SJCRH30 (cell line): ENCODE measurements around the gene ARSB. TPM values are rescaled to one million over a fixed set of nuclear protein-coding genes. Genes with fewer than 3 reads are reported as not detected.
"Not testable (repeated sequence)": the region's sequence is repeated elsewhere in the genome, so short reads cannot be mapped to it uniquely, and the experiment has no call there.

Source experiments
- DNase-seq, 2 experiments: peaks; one replicate each; pipeline ENCODE4 v3.0.0-alpha.2; 2015 to 2020
- H3K27ac ChIP-seq: fragments of 250-450 bp; sonication (Bioruptor Pico); 2 replicates; pipeline ENCODE4 v1.5.1; 2020; ENCODE audit warnings: mild to moderate bottlenecking, moderate library complexity
- H3K27me3 ChIP-seq: fragments of 250-450 bp; sonication (Bioruptor Pico); 2 replicates; pipeline ENCODE4 v1.5.1; 2020; ENCODE audit warnings: mild to moderate bottlenecking, moderate library complexity
- H3K36me3 ChIP-seq: fragments of 250-450 bp; sonication (Bioruptor Pico); 2 replicates; pipeline ENCODE4 v1.5.1; 2020; ENCODE audit warnings: mild to moderate bottlenecking, moderate library complexity
- H3K4me1 ChIP-seq: fragments of 250-450 bp; sonication (Bioruptor Pico); 2 replicates; pipeline ENCODE4 v1.5.1; 2020; ENCODE audit warnings: mild to moderate bottlenecking, moderate library complexity
- H3K4me3 ChIP-seq: fragments of 250-450 bp; sonication (Bioruptor Pico); 2 replicates; pipeline ENCODE4 v1.5.1; 2020; ENCODE audit warnings: mild to moderate bottlenecking, moderate library complexity
- H3K9me3 ChIP-seq: fragments of 250-450 bp; sonication (Bioruptor Pico); replicated peaks from 2 replicates; pipeline ENCODE4 v1.5.1; 2020; ENCODE audit warnings: mild to moderate bottlenecking, moderate library complexity
- total RNA-seq: library from RNA; depleted of rRNA; stranded (reverse); fragments of >200 nt; shearing (Covaris generic); gene quantifications from 2 replicates; pipeline ENCODE4 v1.2.3, GENCODE V29; 2014

The ARSB gene
- total RNA-seq, 1 experiment from 2014 or later: 16.4 TPM

DNA sequence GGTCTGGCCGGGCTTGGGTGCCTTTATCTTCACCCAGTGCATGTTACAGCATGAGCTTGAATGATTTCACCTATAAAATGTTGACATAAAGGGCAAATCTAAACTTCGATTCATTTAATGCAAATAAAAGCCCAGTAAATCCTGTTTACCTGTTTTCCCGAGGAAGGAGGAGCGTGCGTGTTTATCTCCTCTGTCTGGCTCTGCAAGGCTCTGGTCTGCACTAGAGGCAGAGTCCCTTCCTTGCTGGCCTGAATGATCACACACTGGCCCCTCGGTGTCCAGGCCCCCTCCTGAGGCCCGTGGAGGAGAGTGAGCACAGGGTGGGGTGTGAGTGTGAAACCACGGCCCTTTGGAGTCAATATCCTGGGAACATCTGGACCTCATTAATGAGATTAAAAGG is 211.5 kb downstream of the ARSB start:
- Histone ChIP-seq H3K36me3 (no peaks in the 10 kb centered on the region), H3K27ac (no peak overlapping the region), H3K9me3 (no peaks in the 10 kb centered on the region), H3K4me1 (peaks cover 9% of the 10 kb centered on the region), H3K4me3 (no peak overlapping the region), H3K27me3 (no peaks in the 10 kb centered on the region)
- DNase-seq: no peak

DNA sequence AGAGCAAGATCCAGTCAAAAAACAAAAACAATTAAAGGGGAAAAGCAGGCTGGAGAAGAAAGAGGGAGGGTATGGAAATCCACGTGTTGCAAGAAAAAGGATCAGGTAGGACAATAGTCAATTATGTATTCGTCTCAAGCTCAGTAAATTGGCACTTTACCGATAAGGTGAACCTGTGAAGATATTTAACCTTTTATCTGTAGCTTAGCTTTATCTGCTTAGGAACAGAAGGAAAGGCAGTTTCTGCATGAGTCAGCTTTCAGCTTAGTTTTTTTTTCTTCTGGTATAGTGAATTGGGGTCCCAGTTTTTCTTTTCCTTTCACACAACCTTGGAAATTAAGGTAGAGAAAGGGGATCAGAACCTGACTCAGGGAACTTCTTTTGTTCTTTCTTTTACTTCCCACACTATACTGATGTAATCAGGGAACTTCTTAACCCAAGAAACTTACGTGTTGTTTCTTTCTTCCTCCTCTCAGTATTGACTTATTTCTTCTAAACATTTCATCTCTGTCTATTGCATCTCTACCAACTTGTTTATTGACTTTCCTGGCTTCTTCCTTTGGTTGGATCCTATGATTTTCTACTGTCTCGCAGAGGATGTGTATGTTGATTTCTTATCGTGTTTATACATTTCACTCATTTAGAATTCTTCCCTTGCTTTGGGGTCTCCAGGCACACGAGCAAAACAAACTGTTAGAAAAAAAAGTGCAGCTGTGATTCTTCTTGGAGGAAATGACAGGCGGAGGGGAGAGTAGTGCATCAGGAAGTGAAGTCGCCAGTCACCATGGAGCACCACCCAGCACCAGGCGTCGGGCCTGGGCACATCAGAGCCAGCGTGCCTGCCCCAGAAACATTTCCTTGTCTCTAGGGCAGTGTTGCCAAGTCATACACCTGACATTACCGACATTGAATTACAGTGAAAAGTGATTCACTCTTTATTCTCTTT is 213.6 kb downstream of the ARSB start:
- H3K4me1 ChIP-seq: no peaks in the 10 kb centered on the region
- no peak for DNase-seq
- no peak overlapping the region for H3K27ac ChIP-seq

DNA sequence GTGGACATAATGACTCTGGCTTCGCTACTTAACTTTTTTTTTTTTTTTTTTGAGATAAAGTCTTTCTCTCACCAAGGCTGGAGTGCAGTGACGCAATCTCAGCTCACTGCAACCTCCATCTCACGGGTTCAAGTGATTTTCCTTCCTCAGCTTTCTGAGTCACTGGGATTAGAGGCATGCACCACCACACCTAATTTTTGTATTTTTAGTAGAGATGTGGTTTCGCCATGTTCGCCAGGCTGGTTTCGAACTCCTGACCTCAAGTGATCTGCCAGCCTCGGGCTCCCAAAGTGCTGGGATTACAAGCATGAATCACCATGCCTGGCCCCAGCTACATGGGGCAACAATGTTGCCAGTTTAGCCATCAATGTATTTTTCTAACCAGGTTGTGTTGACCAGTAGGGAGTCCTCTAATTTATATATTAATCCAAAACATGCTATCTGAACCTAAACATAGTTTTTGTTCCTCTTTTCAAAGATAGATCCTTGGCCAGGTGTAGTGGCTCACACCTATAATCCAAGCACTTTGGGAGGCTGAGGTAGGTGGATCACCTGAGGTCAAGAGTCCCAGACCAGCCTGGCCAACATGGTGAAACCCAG is 216.2 kb downstream of the ARSB start:
- no peaks in the 10 kb centered on the region for H3K4me1 ChIP-seq
- no peak for DNase-seq
- no peaks in the 10 kb centered on the region for H3K27me3 ChIP-seq
- no peaks in the 10 kb centered on the region for H3K9me3 ChIP-seq
- H3K27ac ChIP-seq: no peak overlapping the region
- no peaks in the 10 kb centered on the region for H3K36me3 ChIP-seq
- no peak overlapping the region for H3K4me3 ChIP-seq

More for the DNA sequence above, 213.6 kb downstream of the ARSB start:
- H3K36me3 ChIP-seq: no peaks in the 10 kb centered on the region
- H3K27me3 ChIP-seq: no peaks in the 10 kb centered on the region
- no peak overlapping the region for H3K4me3 ChIP-seq
- H3K9me3 ChIP-seq: no peaks in the 10 kb centered on the region

DNA sequence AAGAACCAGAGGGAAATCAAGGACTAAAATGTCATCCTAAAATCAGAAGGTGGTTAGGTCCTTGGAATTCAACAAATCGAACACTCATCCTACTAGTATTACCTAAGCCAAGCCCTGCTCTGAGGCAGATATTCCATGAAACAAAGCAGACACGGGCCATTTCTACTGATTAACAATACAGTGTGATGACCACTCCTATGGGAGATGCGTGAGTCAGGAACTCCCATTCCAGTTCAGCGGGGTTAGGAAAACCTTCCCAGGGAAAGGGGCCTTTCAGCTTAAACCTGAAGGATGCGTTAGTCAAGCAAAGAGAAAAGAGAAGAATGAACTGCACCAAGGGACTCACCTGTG is 218.7 kb downstream of the ARSB start:
- Histone ChIP-seq H3K27ac (no peak overlapping the region), H3K9me3 (no peaks in the 10 kb centered on the region), H3K4me1 (0 out of 2 replicates have a peak, but pooled peaks cover 4% of the 10 kb centered on the region), H3K27me3 (no peaks in the 10 kb centered on the region), H3K36me3 (no peaks in the 10 kb centered on the region), H3K4me3 (no peak overlapping the region)
- DNase-seq: no peak

DNA sequence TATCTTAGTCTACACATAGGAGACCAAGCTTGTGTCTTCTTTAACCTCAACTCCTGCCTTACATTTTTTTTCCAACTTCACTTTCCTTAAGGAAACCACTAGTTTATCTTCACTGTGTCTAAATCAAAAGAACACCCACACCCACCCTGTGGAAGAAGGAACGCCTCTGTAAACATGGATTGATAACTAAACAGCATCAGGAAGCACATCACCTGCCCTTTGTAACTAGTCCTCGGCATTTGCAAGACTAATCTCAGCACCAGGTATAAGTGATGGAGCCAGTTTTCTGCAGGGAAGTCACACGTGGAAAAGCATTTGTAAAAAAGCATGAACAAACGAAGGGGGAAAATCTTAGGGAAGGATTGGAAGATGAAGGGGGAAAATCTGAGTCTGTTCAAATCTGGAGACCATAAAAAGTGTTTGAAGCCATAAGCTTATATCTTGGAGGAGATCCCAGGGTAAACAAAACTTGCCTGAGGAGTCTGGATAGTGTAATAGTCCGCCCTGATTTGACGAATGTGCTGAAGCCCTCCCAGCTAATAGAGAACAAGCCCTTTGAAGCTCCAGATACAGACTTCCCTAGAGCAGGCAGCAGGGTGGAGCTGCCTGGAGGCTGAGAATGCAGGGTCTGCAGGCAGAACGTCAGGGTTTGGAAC is 219.2 kb downstream of the ARSB start:
- Histone ChIP-seq H3K36me3 (no peaks in the 10 kb centered on the region), H3K4me3 (no peak overlapping the region)
- no peak for DNase-seq

DNA sequence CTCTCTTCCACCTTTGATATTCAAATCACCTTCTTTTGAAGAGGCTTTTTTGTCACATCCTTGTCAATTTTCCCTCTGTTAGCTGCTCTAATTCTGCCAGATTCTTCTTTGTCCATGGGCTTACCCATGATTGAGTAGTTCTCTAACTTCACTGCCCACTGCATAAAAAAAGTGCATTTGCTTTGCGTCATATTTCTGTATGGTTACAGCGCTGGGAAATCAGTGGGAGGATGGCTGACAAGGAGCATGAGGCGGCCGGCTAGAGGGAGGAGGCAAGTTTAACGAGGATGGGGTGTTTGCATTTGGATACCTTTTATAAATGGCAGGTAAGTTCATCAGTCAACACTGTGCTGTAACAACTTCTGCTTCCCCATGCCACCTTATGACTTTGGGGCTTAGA is 220.0 kb downstream of the ARSB start:
- Histone ChIP-seq H3K27ac (no peak overlapping the region), H3K27me3 (no peaks in the 10 kb centered on the region), H3K36me3 (no peaks in the 10 kb centered on the region), H3K9me3 (no peaks in the 10 kb centered on the region), H3K4me1 (0 out of 2 replicates have a peak, but pooled peaks cover 4% of the 10 kb centered on the region), H3K4me3 (no peak overlapping the region)
- no peak for DNase-seq

More for the DNA sequence above, 219.2 kb downstream of the ARSB start:
- Histone ChIP-seq H3K4me1 (0 out of 2 replicates have a peak, but pooled peaks cover 4% of the 10 kb centered on the region), H3K27ac (no peak overlapping the region), H3K9me3 (no peaks in the 10 kb centered on the region), H3K27me3 (no peaks in the 10 kb centered on the region)

DNA sequence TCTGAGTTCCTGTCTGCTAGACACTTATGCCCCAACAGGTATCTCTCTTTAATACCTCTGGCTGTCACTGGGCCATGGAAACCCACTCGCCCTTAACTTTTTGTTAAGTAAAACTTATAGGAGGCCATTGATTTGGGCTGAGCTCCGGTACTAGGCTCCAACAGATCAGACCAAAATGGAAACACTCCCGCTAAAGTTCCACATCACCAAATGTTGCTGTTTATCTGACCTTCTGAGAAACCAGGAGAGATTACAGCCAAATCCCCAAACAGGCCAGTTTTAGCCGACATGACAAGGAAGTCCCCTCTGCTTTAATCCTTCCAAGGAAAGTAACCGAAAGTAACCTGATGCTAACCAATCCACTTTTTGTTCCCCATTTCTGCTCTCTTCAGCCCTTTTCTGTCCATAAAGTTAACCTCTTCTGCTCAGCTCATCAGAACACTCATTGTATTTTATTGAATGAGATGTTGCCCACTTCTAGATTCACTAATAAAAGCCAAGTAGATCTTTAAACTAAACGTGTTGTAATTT is 221.4 kb downstream of the ARSB start:
- H3K4me1 ChIP-seq: peaks cover 5% of the 10 kb centered on the region
- no peak for DNase-seq
- H3K36me3 ChIP-seq: no peaks in the 10 kb centered on the region
- no peaks in the 10 kb centered on the region for H3K27me3 ChIP-seq
- no peak overlapping the region for H3K4me3 ChIP-seq
- H3K9me3 ChIP-seq: no peaks in the 10 kb centered on the region
- H3K27ac ChIP-seq: no peak overlapping the region

DNA sequence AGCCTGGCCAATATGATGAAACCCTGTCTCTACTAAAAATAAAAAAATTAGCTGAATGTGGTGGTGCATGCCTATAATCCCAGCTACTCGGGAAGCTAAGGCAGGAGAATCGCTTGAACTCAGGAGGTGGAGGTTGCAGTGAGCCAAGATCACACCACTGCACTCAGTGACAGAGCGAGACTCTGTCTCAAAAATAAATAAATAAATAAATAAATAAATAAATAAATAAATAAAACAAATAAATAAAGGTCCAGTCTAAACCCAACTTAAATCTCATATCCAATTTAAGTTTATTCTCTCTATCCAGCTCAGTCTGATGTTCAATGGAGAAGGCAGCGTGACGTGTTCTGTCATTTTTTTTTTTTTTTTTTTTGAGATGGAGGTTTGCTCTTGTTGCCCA is 222.4 kb downstream of the ARSB start:
- H3K4me3 ChIP-seq, H3K27ac ChIP-seq, H3K36me3 ChIP-seq, DNase-seq, H3K27me3 ChIP-seq, H3K9me3 ChIP-seq: not testable (repeated sequence)
- peaks cover 15% of the 10 kb centered on the region for H3K4me1 ChIP-seq

DNA sequence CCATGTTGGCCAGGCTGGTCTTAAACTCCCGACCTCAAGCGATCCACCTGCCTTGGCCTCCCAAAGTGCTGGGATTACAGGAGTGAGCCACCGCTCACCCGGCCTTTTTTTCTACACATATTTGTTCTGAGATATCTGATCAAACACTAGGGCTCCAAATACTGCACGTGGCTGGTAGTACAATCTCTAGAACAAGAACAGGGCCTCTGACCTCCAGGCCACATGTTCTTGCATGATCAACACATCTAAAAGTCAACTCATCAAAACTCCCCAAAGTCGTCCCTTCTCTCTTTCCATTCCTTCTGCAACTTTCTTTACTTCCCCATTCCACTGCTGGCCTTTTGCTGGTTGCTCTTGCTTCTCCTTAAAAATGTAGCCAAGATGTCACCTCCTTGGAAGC is 223.3 kb downstream of the ARSB start:
- Histone ChIP-seq H3K27me3 (no peaks in the 10 kb centered on the region), H3K9me3 (no peaks in the 10 kb centered on the region)
- no peak for DNase-seq

DNA sequence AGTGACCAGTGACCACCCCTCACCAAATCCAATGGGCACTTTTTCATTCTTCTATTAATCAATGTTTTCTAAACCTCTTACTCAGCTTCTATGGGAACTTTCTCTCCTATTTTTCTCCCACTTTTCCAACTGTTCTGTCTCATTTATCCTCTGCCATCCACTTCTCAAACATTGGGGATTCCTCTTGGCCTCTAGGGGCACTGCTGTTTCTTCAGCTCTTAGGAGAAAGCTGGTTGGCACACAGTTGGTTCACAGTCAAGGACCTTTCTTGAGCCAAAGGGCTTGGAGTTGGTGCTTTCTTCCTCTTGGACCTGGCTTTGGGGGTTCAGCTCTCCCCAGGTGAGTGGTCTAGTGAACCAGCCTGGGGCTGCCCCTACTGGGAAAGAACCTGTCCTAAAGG is 224.3 kb downstream of the ARSB start:
- H3K4me3 ChIP-seq: no peak overlapping the region
- no peaks in the 10 kb centered on the region for H3K36me3 ChIP-seq
- DNase-seq: no peak
- H3K9me3 ChIP-seq: no peaks in the 10 kb centered on the region
- H3K27me3 ChIP-seq: no peaks in the 10 kb centered on the region
- H3K4me1 ChIP-seq: peaks cover 34% of the 10 kb centered on the region
- H3K27ac ChIP-seq: no peak overlapping the region

More for the DNA sequence above, 223.3 kb downstream of the ARSB start:
- Histone ChIP-seq H3K4me3 (no peak overlapping the region), H3K36me3 (no peaks in the 10 kb centered on the region), H3K27ac (no peak overlapping the region), H3K4me1 (peaks cover 24% of the 10 kb centered on the region)

DNA sequence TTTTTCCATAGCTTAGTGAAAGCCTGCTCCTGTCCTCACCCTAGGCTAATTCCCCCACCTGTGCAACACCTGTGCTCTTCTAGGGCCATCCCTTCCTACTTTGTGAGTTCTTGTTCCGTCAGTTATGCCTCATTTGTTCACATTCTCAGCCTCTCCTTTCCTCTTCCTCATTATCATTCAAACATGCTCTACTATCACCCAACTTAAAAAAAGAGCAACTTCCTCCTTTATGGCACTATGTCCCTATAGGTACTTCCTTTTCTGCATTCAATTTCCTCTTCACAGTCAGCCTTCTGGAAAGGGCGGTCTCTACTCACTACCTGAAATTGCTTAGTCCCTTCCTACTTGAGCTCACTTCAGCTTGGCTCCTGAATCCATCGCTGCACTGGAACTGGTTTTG is 224.7 kb downstream of the ARSB start:
- DNase-seq: no peak
- peaks cover 38% of the 10 kb centered on the region for H3K4me1 ChIP-seq
- no peak overlapping the region for H3K27ac ChIP-seq
- H3K9me3 ChIP-seq: no peaks in the 10 kb centered on the region
- H3K27me3 ChIP-seq: no peaks in the 10 kb centered on the region
- no peak overlapping the region for H3K4me3 ChIP-seq
- no peaks in the 10 kb centered on the region for H3K36me3 ChIP-seq

DNA sequence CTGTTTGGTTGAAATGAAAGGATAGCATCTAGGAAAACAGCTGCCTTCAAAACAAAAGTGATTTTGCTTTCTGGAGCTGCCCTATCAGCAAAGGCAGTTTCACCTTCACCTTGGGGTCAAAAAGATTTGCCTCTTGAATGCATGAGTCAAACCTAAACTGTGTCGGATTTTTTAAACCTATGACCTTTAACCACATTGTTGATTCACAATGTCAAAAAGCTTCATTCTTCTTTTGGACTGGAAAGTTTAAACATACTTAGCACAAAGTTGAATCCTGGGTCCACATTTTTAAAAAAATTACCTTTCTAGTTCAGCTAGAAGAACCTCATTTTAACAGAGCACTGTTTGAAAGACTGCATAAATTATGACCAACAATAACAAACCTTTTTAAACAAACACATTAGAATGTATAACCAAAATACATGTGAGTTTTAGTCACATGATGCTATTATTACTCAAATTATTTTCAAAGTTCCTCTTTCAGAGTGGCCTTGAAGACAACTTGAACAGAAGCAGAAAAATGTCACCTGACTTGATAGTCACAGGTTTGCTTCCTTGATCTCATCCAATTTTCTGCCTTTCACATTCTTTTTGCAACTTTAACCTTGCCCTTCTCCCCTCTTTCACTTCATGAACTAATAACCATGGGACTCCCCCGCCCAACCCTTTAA is 226.8 kb downstream of the ARSB start:
- Histone ChIP-seq H3K27me3 (no peaks in the 10 kb centered on the region), H3K9me3 (no peaks in the 10 kb centered on the region), H3K36me3 (no peaks in the 10 kb centered on the region), H3K27ac (no peak overlapping the region), H3K4me3 (no peak overlapping the region), H3K4me1 (peaks cover 34% of the 10 kb centered on the region)
- DNase-seq: peak in 1 of 2 experiments; percentile 16

DNA sequence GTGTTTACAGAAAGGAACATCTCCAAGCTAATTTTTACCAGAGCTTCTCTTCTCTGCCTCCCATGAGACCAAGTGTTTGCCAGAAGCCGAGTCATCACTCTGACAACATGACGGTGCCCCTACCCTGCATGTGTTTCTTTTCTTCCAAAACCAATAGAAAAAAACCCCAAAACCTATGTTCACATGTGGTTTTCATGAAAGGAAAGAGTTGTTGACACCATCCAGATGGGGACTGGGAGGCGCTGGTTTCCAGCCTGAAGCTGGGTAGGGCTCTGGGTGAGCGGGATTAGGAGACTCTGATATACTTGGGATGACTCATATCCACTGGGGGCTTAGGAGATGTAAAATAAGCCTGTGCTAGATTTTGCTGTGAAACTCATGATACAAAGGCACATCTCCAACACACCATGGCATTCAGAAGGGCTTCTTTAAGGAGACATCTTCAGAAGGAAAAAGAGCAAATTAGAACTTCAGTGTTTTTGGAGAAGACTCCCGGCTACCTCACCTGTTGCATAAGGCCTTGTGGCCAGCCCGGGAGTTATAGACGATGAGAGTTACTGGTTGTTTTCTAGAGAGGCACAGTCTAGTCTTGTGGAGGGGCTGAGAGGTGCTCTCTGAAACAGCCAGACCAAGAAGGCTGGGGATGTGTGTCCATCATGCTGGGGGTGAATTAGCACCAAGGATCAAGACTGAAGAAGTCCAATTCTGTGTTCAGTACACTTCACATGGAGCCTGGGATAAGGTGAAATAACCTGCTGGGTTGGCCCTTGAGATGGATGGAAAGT is 227.6 kb downstream of the ARSB start:
- no peak overlapping the region for H3K4me3 ChIP-seq
- H3K27ac ChIP-seq: no peak overlapping the region; the same call in 1 of the 2 replicates
- H3K27me3 ChIP-seq: no peaks in the 10 kb centered on the region
- no peaks in the 10 kb centered on the region for H3K9me3 ChIP-seq
- peaks cover 34% of the 10 kb centered on the region for H3K4me1 ChIP-seq
- no peaks in the 10 kb centered on the region for H3K36me3 ChIP-seq
- DNase-seq: peak; percentile 74 to 78

DNA sequence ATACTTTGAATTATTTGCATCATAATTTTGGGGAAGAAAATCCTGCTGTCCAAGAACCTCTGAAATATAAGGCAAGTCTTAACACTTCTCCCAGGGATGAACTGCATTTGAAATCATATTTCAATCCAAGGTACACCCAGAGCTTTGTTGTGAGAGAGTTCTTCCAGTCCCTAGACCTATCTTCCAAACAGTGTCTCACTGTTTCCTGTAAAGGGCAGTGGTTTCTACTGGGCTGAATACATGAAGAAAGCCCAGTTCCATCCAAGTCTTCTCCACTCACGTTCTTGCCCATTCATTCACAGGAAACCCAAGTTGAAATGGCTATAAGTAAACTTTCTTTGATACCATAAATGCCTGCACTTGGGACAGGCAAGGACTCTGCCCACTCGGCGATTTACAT is 228.3 kb downstream of the ARSB start:
- H3K27ac ChIP-seq: no peak overlapping the region

More for the DNA sequence above, 228.3 kb downstream of the ARSB start:
- no peak for DNase-seq
- Histone ChIP-seq H3K27me3 (no peaks in the 10 kb centered on the region), H3K9me3 (no peaks in the 10 kb centered on the region), H3K4me3 (no peak overlapping the region), H3K36me3 (no peaks in the 10 kb centered on the region), H3K4me1 (peaks cover 34% of the 10 kb centered on the region)
